ENCODE data around the gene MAD1L1.

The MAD1L1 gene

DNA sequence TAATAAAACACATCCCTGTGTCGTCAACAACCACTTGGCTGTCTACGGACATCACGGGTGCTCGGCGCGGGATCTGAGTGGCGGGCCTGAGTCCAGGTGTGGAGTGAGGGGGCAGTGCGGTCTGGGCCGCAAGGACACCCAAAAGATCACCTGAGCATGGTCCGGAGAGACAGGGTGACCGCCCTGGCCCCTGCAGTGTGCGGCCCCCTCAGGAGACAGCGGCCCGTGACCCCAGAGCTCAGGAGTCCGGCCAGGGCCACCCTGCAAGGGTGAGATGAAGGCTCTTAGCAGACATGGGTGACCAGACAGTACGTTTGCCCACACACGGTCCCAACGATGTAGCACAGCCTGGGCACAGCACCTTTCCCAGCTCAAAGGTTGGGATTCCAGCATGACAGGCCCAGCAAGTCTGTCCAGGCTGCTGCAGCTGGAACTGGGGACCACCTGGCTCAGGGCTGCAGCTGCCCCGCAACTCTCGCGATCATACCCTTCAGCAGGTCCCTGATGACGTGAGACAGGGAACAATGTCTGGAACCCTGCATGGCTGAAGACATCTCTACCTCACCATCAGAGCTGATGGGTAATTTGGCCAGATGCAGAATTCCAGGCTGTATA, 324.9 kb downstream of the MAD1L1 start:
- TF ChIP-seq POLR2AphosphoS5 (IDR thresholded peaks at IDR 0.05; ENCODE audit: low read depth, low read length): no peak
- no peak for TF ChIP-seq TAF1 (IDR thresholded peaks at IDR 0.05; ENCODE audit: borderline replicate concordance, low read depth, low read length)
- TF ChIP-seq POLR2A (IDR thresholded peaks at IDR 0.05; ENCODE audit: low read depth, low read length): no peak
- FAIRE-seq: no peak
- DNase-seq (ENCODE audit: insufficient read length): no peak

DNA sequence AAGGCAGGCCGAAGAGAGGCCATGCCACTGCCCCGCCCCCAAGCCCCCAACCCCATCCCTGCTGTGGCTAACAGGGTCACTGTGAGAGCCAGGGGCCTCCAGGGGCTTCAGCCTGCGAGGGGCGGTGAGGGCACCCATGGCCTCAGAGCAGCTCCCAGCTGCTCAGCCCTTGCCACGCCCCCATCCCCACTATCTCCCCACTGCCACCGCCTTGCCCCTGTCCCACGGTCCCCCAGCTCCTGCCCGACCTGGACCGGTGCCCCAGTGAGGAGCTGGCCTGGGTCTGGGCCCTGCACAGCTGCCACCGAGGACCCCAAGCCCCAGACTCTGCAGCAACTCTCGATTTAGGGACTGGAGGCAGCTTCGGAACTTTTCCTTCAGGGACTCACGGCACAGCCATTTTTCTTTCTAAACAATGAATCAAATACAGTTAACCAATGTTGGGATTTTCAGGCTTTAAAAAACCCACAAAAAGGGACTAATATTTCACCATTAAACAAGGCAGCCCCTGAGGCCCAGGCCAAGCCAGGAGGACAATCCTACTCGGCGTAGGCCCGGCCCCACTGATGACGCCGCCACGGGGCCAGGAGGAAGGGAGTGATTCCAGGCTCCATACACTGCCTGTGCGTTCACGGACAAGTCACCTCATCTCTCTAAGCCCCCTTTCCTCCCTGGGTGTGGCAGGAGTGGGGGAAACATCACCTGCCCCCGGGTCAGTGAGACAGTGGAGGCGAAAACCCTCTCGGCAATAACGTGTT, 325.6 kb downstream of the MAD1L1 start:
- FAIRE-seq (no peak), DNase-seq (ENCODE audit: insufficient read length) (no peak)
- TF ChIP-seq POLR2AphosphoS5 (IDR thresholded peaks at IDR 0.05; ENCODE audit: low read depth, low read length) (no peak), POLR2A (IDR thresholded peaks at IDR 0.05; ENCODE audit: low read depth, low read length) (no peak), TAF1 (IDR thresholded peaks at IDR 0.05; ENCODE audit: borderline replicate concordance, low read depth, low read length) (no peak)

DNA sequence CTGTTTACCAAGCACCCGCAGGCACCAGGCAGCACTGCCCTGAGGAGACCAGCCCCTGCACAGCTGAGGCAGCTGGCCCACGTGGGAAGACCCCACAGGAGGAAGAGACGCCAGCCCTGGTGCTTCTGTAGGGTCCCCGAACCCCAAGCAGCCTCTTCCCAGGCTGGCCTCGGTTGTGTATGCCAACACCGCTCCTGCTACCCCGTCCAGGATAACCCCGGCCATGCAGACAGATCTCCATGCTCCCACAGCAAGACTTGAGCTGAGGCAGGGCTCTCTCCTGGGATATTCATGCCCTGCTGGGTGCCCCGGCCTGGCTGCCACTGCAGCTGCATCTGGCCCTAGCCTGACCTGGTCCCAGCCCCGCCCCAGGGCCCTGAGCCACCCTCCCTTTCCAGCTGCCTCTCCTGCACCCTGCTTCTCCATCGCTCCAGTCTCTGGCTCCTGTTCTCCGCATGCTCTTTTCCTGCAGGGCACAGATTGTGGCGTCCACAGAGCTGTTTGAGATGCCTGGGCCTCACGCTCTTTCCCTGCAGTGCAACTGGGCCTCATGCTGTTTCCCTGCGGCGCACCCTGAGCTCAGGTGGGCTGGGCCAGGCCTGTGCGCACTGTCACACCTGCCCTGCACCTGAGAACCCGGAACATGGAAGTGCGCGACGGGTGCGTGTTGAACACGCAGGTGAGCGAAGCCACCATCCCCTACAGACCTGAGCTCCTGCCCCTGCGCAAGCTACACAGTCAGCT, 326.5 kb downstream of the MAD1L1 start:
- FAIRE-seq: no peak
- no peak for DNase-seq (ENCODE audit: insufficient read length)
- TF ChIP-seq TAF1 (IDR thresholded peaks at IDR 0.05; ENCODE audit: borderline replicate concordance, low read depth, low read length): no peak
- TF ChIP-seq POLR2A (IDR thresholded peaks at IDR 0.05; ENCODE audit: low read depth, low read length): no peak
- TF ChIP-seq POLR2AphosphoS5 (IDR thresholded peaks at IDR 0.05; ENCODE audit: low read depth, low read length): no peak

DNA sequence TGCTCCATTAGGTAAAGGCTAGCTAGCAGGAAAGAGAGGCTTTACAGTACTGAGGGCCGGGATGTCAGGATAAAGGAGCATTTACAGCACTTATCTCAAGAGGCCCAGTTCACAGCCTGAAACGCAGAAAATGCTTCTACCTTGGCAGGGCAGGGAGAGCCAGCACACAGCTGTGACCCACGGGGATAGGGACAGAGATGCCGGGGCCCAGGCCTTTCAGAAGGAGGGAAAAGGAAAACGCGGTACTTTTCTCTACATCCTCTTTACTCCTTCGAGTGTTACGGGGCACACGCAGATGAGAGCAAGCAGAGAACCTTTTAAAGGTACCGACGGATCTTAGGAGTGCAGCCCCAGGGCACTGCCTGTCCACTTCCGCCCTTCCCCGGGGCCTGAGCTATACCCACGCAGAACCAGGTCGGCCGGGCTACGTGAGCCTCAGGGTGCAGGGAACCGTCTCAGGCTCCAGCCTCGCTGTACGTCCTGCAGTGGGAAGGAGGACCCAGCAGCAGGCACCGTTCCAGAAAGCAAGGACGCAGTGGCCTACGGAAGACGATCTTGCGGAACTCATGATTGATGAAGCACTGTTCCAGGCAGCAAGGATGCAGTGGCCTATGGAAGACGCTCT, 330.4 kb downstream of the MAD1L1 start:
- no peak for FAIRE-seq
- no peak for DNase-seq (ENCODE audit: insufficient read length)
- TF ChIP-seq TAF1 (IDR thresholded peaks at IDR 0.05; ENCODE audit: borderline replicate concordance, low read depth, low read length) (no peak), POLR2A (IDR thresholded peaks at IDR 0.05; ENCODE audit: low read depth, low read length) (no peak), POLR2AphosphoS5 (IDR thresholded peaks at IDR 0.05; ENCODE audit: low read depth, low read length) (no peak)

DNA sequence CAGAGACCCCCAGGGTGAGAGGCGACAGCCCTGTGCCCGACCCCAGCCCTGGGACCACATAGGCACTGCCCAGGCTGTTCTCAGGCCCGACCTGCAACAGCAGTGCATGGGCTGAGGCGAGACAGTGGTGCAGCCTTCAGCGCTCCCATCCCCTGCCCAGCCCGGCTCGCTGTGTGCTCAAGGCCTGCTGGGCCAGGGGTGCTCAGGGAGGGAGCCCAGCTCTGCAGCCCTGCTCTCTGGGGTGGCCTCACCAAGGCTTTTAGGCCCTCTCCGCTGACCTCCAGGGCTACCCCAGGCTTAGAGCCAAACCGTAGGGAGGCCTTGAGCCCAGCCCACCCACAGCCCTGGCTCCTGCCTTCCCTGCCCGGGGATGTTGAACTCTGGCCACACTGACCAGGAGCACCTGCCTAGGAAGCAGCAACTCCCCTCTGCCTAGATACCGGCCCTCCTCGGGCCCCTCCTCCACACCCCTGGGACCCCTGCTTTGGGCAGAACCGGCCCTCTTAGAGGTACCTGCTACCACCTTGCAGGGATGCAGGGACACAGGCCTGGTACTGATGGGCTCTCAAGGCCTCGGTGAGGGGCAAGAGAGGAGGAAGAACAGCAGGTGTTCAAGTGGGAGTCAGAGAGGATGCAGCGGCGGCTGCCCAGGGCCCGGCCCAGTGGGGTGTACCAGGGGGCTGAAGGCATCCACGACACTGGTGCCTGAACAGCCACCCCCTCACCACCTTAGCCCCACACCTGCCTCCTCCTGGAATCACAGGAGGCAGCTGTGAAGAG, 331.1 kb downstream of the MAD1L1 start:
- no peak for DNase-seq (ENCODE audit: insufficient read length)
- TF ChIP-seq TAF1 (IDR thresholded peaks at IDR 0.05; ENCODE audit: borderline replicate concordance, low read depth, low read length) (no peak), POLR2AphosphoS5 (IDR thresholded peaks at IDR 0.05; ENCODE audit: low read depth, low read length) (no peak), POLR2A (IDR thresholded peaks at IDR 0.05; ENCODE audit: low read depth, low read length) (no peak)
- no peak for FAIRE-seq

DNA sequence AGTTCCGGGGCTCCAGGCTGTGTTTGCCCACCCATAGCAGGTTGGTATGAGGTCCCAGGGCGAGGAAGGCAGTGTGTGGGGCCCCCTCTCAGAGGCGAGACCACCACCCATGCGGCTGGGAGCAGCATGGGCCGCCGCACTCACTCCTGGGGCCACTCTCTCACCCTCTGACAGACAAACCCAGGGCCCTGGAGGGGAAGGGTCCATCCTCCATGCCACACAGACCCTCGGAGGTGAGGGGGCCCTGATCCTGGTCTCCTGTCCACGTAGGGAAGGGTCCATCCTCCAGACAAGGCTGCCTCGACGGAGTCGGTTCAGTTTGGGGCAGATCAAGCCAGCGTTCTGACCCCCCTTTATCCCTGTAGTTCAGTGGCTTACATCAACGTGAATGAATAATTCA, 331.9 kb downstream of the MAD1L1 start:
- no peak for DNase-seq (ENCODE audit: insufficient read length)
- TF ChIP-seq POLR2AphosphoS5 (IDR thresholded peaks at IDR 0.05; ENCODE audit: low read depth, low read length): no peak
- no peak for FAIRE-seq

DNA sequence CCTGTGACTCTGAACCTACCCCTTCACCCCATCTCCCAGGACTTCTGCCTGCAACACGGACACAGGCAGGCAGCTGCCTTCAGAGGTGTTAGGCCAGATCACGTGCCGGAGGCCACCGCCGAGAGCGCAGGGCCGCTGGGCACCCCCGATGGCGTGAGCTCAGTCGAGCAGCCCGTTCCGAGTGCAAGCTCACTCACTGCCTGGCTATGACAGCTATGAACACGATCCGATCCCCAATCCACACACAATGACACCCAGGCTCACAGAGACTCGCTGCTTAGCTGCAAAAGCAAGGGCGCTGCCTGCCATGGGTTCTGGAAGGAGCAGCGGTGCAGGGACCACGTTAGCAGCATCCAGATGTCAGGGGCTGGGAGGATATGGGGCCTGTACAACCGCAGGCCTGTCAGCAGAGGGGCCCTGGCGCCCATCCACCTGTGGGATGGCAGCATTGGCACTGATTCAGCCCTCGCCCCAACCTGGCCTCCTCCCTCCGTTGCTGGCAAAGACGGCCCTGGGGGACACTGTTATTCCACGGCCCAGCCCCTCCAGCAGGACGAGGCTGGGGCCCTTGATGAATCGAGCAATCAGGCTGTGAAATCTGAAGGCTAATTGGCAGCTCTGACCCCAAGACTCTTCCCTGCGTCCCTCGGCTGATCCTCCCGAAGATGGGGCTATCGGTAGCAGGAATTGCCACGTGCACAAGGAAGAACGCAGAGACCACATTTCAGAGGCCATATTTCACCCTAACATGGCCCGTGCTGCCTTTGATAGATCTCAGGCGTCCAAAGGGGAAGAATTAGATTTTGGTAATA, 332.6 kb downstream of the MAD1L1 start:
- DNase-seq (ENCODE audit: insufficient read length): no peak
- no peak for TF ChIP-seq TAF1 (IDR thresholded peaks at IDR 0.05; ENCODE audit: borderline replicate concordance, low read depth, low read length)
- FAIRE-seq: no peak

DNA sequence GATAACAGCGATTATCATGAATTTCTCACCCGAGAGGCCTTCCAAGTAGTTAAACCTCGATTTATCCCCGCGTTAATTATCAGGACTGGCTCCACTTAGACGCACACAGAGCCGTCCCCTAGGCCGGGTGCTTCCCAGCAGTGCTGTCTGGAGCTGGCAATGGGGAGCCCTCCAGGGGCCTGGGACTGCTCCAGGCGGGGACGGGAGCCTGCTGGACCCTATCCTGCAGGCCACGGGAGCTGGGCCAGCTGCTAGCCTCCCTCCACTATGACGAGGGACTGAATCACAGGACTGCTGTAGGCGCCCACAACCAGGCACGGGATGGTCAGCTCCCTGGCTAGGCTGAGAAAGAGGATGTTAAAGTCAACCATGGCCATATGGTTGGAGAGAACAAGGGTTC, 333.5 kb downstream of the MAD1L1 start:
- no peak for TF ChIP-seq TAF1 (IDR thresholded peaks at IDR 0.05; ENCODE audit: borderline replicate concordance, low read depth, low read length)
- no peak for TF ChIP-seq POLR2A (IDR thresholded peaks at IDR 0.05; ENCODE audit: low read depth, low read length)
- TF ChIP-seq POLR2AphosphoS5 (IDR thresholded peaks at IDR 0.05; ENCODE audit: low read depth, low read length): no peak
- DNase-seq (ENCODE audit: insufficient read length) (no peak), FAIRE-seq (no peak)

DNA sequence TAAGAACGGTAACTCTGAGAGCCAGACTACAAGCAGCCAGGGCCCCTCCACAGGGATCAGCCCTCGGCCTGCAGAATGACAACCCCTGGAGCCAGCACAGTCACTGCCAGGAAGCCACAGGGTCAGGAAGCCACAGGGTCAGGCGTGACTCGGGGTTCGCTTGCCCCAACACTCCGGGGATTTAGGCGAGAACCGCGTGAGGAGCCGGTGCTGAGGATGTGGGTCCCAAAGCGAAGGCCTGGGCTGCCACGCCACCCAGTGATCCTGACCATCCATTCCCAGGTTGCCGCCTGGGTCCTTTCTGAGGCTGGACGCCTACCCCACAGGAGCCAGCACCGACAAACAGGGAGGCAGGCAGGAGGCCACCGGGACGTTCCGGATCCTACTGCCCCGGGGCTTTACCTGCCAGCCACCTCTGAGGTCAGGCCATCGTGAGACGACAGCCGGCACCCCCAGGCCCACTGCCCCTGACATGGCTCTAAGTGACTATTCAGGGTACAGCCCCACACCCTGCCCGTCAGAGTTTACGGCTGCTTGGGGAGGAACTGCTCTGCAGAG, 334.0 kb downstream of the MAD1L1 start:
- TF ChIP-seq TAF1 (IDR thresholded peaks at IDR 0.05; ENCODE audit: borderline replicate concordance, low read depth, low read length) (no peak), POLR2AphosphoS5 (IDR thresholded peaks at IDR 0.05; ENCODE audit: low read depth, low read length) (no peak), POLR2A (IDR thresholded peaks at IDR 0.05; ENCODE audit: low read depth, low read length) (no peak)
- FAIRE-seq (no peak), DNase-seq (ENCODE audit: insufficient read length) (no peak)
